Measurements from ENCODE around the gene SIK3. TPM values are rescaled to one million over a fixed set of nuclear protein-coding genes. Genes with fewer than 3 reads are reported as not detected.

SIK3 gene
- total RNA-seq, 1 donor from 2014 or later = 29.4 TPM

GRCh38 chr11:117044287-117045035 is 53.8 kb downstream of the SIK3 start:
- TF ChIP-seq CTCF (IDR thresholded peaks at IDR 0.05; ENCODE audit: unreplicated experiment) = no peak
- no peak overlapping the region for H3K4me3 Mint-ChIP-seq (ENCODE audit: unreplicated experiment)
- H3K27ac Mint-ChIP-seq (ENCODE audit: unreplicated experiment) = peak overlapping the region; percentile 71

GRCh38 chr11:117042689-117043088 is 55.5 kb downstream of the SIK3 start:
- Mint-ChIP-seq H3K36me3 (ENCODE audit: low read depth, unreplicated experiment) (no peaks in the 10 kb centered on the region), H3K27ac (ENCODE audit: unreplicated experiment) (no peak overlapping the region), H3K4me1 (ENCODE audit: unreplicated experiment) (peaks cover 55% of the 10 kb centered on the region), H3K9me3 (ENCODE audit: unreplicated experiment) (no peaks in the 10 kb centered on the region), H3K4me3 (ENCODE audit: unreplicated experiment) (no peak overlapping the region), H3K27me3 (ENCODE audit: unreplicated experiment) (no peaks in the 10 kb centered on the region)
- TF ChIP-seq CTCF (IDR thresholded peaks at IDR 0.05; ENCODE audit: unreplicated experiment) = no peak
- DNase-seq (ENCODE audit: low spot score) = no peak

More at GRCh38 chr11:117044287-117045035, 53.8 kb downstream of the SIK3 start:
- H3K27me3 Mint-ChIP-seq (ENCODE audit: unreplicated experiment) = no peaks in the 10 kb centered on the region
- no peaks in the 10 kb centered on the region for H3K36me3 Mint-ChIP-seq (ENCODE audit: low read depth, unreplicated experiment)
- no peaks in the 10 kb centered on the region for H3K9me3 Mint-ChIP-seq (ENCODE audit: unreplicated experiment)
- no peak for DNase-seq (ENCODE audit: low spot score)
- H3K4me1 Mint-ChIP-seq (ENCODE audit: unreplicated experiment) = peaks cover 44% of the 10 kb centered on the region

GRCh38 chr11:117039900-117040299 is 58.3 kb downstream of the SIK3 start:
- no peak for DNase-seq (ENCODE audit: low spot score)
- no peaks in the 10 kb centered on the region for H3K9me3 Mint-ChIP-seq (ENCODE audit: unreplicated experiment)
- no peak overlapping the region for H3K27ac Mint-ChIP-seq (ENCODE audit: unreplicated experiment)
- no peaks in the 10 kb centered on the region for H3K27me3 Mint-ChIP-seq (ENCODE audit: unreplicated experiment)
- TF ChIP-seq CTCF (IDR thresholded peaks at IDR 0.05; ENCODE audit: unreplicated experiment) = no peak
- H3K4me1 Mint-ChIP-seq (ENCODE audit: unreplicated experiment) = peaks cover 61% of the 10 kb centered on the region
- H3K36me3 Mint-ChIP-seq (ENCODE audit: low read depth, unreplicated experiment) = no peaks in the 10 kb centered on the region
- no peak overlapping the region for H3K4me3 Mint-ChIP-seq (ENCODE audit: unreplicated experiment)

- Mint-ChIP-seq H3K27ac (ENCODE audit: unreplicated experiment) (no peak overlapping the region), H3K27me3 (ENCODE audit: unreplicated experiment) (no peaks in the 10 kb centered on the region), H3K4me1 (ENCODE audit: unreplicated experiment) (peaks cover 57% of the 10 kb centered on the region), H3K4me3 (ENCODE audit: unreplicated experiment) (no peak overlapping the region), H3K36me3 (ENCODE audit: low read depth, unreplicated experiment) (no peaks in the 10 kb centered on the region), H3K9me3 (ENCODE audit: unreplicated experiment) (no peaks in the 10 kb centered on the region)
- no peak for TF ChIP-seq CTCF (IDR thresholded peaks at IDR 0.05; ENCODE audit: unreplicated experiment)
- no peak for DNase-seq (ENCODE audit: low spot score)
Measured at GRCh38 chr11:117039270-117039669, 59.0 kb downstream of the SIK3 start.

- Mint-ChIP-seq H3K9me3 (ENCODE audit: unreplicated experiment) (no peaks in the 10 kb centered on the region), H3K4me1 (ENCODE audit: unreplicated experiment) (peaks cover 54% of the 10 kb centered on the region), H3K27ac (ENCODE audit: unreplicated experiment) (peak overlapping the region; percentile 96), H3K4me3 (ENCODE audit: unreplicated experiment) (peak overlapping the region; percentile 9), H3K27me3 (ENCODE audit: unreplicated experiment) (no peaks in the 10 kb centered on the region), H3K36me3 (ENCODE audit: low read depth, unreplicated experiment) (no peaks in the 10 kb centered on the region)
- DNase-seq (ENCODE audit: low spot score) = no peak
- no peak for TF ChIP-seq CTCF (IDR thresholded peaks at IDR 0.05; ENCODE audit: unreplicated experiment)
Measured at GRCh38 chr11:117037975-117038350, 60.3 kb downstream of the SIK3 start.
